MCF 10A (cell line): ENCODE results near the gene NUP210L. TPM values are rescaled to one million over a fixed set of nuclear protein-coding genes. Genes with fewer than 3 reads are reported as not detected.
A peak's percentile ranks its signal among the peaks of the same experiment; 100 is the strongest.
"Not testable (repeated sequence)": the region's sequence is repeated elsewhere in the genome, so short reads cannot be mapped to it uniquely, and the experiment has no call there.

Source experiments
- BruUV-seq: library from RNA; stranded (reverse); fragments of 400-500 nt; replicated peaks from 2 replicates; lab custom pipeline; 2021; lab: Mats Ljungman, UMichigan
- CTCF ChIA-PET: fragments of 300-600 bp; sonication (Branson Sonifier 250); formaldehyde crosslinking; extraction: SDS; loops from one replicate; lab custom pipeline; 2021; ENCODE audit warnings: antibody characterized with exemption, inconsistent platforms; lab: Yijun Ruan, JAX
- POLR2A ChIA-PET: fragments of 300-600, 350-650 bp; sonication (Branson Sonifier 250); formaldehyde crosslinking; extraction: SDS; loops from one replicate; lab custom pipeline; 2020; ENCODE audit warnings: antibody characterized with exemption, inconsistent platforms; lab: Yijun Ruan, JAX
- DNase-seq: peaks from one replicate; pipeline ENCODE4 v3.0.0-alpha.2; 2018; ENCODE audit not compliant: unreplicated experiment
- H3K27ac Mint-ChIP-seq: one replicate; pipeline ENCODE4 v1.8.0; 2022; ENCODE audit warnings: mild to moderate bottlenecking, low read depth, mixed read lengths; ENCODE audit not compliant: unreplicated experiment
- H3K27me3 Mint-ChIP-seq: one replicate; pipeline ENCODE4 v1.8.0; 2022; ENCODE audit warnings: mixed read lengths; ENCODE audit not compliant: insufficient read depth, unreplicated experiment
- H3K36me3 Mint-ChIP-seq: one replicate; pipeline ENCODE4 v1.8.0; 2022; ENCODE audit warnings: mild to moderate bottlenecking, moderate library complexity, mixed read lengths; ENCODE audit not compliant: insufficient read depth, unreplicated experiment
- H3K4me1 Mint-ChIP-seq: one replicate; pipeline ENCODE4 v1.8.0; 2022; ENCODE audit warnings: mixed read lengths; ENCODE audit not compliant: insufficient read depth, unreplicated experiment
- H3K4me3 Mint-ChIP-seq: one replicate; pipeline ENCODE4 v1.8.0; 2022; ENCODE audit warnings: mild to moderate bottlenecking, moderate library complexity, mixed read lengths; ENCODE audit not compliant: unreplicated experiment
- H3K9me3 Mint-ChIP-seq: one replicate; pipeline ENCODE4 v1.8.0; 2022; ENCODE audit warnings: mixed read lengths; ENCODE audit not compliant: unreplicated experiment
- intact Hi-C: fragments of 100-400 bp; cut with micrococcal nuclease; formaldehyde crosslinking; loops from 2 replicates; pipeline ENCODE4 v1.14.1; 2022
- total RNA-seq: library from RNA; stranded (reverse); gene quantifications from 2 replicates; pipeline ENCODE4 v1.2.3, GENCODE V29; 2022
- TF ChIP-seq, protein P1 (sequence below): fragments of 200-600 bp; IDR thresholded peaks from one replicate; pipeline ENCODE4 v1.8.0; 2022; ENCODE audit warnings: antibody characterized with exemption, mild to moderate bottlenecking; ENCODE audit not compliant: unreplicated experiment

NUP210L gene
- total RNA-seq, 1 experiment from 2014 or later = 0.05 TPM

DNA sequence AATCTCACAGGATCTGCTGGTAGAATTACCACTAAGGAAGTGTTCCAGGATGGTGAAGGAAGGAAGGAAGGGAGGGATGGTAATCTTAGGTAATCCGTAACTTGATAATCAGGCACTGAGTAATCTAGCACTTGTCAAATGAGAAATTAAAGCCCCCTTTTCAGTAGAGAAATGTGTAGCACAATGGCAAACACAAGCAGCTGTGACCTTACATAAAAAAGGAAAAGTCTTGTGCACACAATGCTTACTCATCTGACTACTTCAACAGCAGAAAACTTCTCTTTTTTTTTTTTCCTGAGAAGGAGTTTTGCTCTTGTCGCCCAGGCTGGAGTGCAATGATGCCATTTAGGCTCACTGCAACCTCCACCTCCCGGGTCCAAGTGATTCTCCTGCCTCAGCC is 6.1 kb downstream of the NUP210L start:
- TF ChIP-seq, protein P1, sequence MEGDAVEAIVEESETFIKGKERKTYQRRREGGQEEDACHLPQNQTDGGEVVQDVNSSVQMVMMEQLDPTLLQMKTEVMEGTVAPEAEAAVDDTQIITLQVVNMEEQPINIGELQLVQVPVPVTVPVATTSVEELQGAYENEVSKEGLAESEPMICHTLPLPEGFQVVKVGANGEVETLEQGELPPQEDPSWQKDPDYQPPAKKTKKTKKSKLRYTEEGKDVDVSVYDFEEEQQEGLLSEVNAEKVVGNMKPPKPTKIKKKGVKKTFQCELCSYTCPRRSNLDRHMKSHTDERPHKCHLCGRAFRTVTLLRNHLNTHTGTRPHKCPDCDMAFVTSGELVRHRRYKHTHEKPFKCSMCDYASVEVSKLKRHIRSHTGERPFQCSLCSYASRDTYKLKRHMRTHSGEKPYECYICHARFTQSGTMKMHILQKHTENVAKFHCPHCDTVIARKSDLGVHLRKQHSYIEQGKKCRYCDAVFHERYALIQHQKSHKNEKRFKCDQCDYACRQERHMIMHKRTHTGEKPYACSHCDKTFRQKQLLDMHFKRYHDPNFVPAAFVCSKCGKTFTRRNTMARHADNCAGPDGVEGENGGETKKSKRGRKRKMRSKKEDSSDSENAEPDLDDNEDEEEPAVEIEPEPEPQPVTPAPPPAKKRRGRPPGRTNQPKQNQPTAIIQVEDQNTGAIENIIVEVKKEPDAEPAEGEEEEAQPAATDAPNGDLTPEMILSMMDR = no peak
- H3K9me3 Mint-ChIP-seq = no peaks in the 10 kb centered on the region
- peaks cover 7% of the 10 kb centered on the region for H3K4me1 Mint-ChIP-seq
- POLR2A ChIA-PET = interaction anchor here (0.6 to 1.7 kb wide), 2 partner anchors 10 to 1568 kb away, joined by 3 to 5 read pairs; no protein-coding TSS in a partner anchor
- CTCF ChIA-PET = no interaction called here
- no TSS peak for BruUV-seq
- H3K27ac Mint-ChIP-seq = no peak overlapping the region
- intact Hi-C loops = no loop called here
- no peak for DNase-seq
- H3K4me3 Mint-ChIP-seq = no peak overlapping the region
- no peaks in the 10 kb centered on the region for H3K36me3 Mint-ChIP-seq
- H3K27me3 Mint-ChIP-seq = no peaks in the 10 kb centered on the region

DNA sequence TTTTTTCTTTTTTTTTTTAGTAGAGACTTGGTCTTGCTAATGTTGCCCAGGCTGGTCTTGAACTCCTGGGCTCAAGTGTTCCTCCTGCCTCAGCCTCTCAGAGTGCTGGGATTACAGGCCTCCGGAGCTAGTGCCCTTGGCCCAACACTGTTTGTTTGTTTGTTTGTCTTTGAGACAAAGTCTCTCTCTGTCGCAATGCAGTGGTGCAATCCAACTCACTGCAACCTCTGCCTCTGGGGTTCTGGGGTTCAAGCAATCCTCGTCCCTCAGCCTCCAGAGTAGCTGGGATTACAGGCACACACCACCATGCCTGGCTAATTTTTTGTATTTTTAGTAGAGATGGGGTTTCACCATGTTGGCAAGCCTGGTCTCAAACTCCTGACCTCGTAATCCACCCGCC is 7.4 kb downstream of the NUP210L start:
- BruUV-seq, H3K27me3 Mint-ChIP-seq, intact Hi-C loops, H3K4me1 Mint-ChIP-seq, DNase-seq, H3K4me3 Mint-ChIP-seq, H3K27ac Mint-ChIP-seq, H3K9me3 Mint-ChIP-seq, POLR2A ChIA-PET, H3K36me3 Mint-ChIP-seq: not testable (repeated sequence)
- CTCF ChIA-PET = interaction anchor here (1.0 kb wide), 1 partner anchor 9 kb away, joined by 3 read pairs; no protein-coding TSS in a partner anchor

DNA sequence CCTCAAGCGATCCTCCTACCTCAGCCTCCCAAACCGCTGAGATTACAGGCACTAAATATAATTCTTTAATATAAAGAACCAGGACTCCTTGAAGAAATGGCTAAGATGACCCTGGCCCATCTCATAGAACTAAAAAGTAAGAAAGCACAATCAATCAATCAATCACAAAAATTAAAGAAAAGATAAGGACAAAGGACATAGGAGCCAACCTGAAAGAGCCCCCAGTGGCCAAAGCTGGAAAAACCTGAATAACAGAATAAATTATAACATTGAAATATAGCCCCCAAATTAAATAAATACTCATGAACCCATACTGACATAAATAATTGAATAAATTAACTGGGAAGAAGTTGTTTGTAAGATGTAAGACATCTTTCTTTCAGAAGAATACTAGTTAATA is 8.9 kb downstream of the NUP210L start:
- POLR2A ChIA-PET = interaction anchor here (1.3 kb wide), 1 partner anchor 10 kb away, joined by 3 read pairs; no protein-coding TSS in a partner anchor
- no peak overlapping the region for H3K4me3 Mint-ChIP-seq
- intact Hi-C loops = no loop called here

DNA sequence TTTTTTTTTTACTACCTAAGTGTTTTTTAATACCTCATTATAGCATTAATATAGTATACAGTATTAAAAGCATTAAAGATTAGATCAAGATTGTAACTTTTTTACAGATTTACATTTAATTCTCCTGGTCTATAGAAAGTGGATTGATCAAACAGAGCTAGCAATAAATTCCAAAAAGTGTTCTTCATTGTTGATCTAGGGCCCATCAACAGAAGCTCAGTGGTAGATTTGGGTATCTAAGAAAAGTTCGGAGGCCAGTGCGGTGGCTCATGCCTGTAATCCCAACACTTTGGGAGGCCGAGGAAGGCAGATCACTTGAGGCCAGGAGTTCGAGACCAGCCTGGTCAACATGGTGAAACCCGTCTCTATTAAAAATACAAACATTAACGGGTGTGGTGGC is 12.5 kb downstream of the NUP210L start:
- ChIA-PET CTCF (interaction anchor here (0.6 to 0.7 kb wide), 2 partner anchors 183 to 404 kb away, joined by 3 read pairs; no protein-coding TSS in a partner anchor), POLR2A (interaction anchor here (0.6 kb wide), 1 partner anchor 310 kb away, joined by 3 read pairs; no protein-coding TSS in a partner anchor)
- BruUV-seq = no TSS peak
- H3K27me3 Mint-ChIP-seq = no peaks in the 10 kb centered on the region
- intact Hi-C loops = no loop called here
- no peak for DNase-seq
- peaks cover 4% of the 10 kb centered on the region for H3K4me1 Mint-ChIP-seq
- H3K27ac Mint-ChIP-seq = no peak overlapping the region
- H3K36me3 Mint-ChIP-seq = no peaks in the 10 kb centered on the region
- H3K4me3 Mint-ChIP-seq = no peak overlapping the region
- TF ChIP-seq, protein P1 = no peak
- no peaks in the 10 kb centered on the region for H3K9me3 Mint-ChIP-seq

More for the DNA sequence above, 8.9 kb downstream of the NUP210L start:
- peak; percentile 26 for DNase-seq
- Mint-ChIP-seq H3K27ac (no peak overlapping the region), H3K9me3 (no peaks in the 10 kb centered on the region), H3K27me3 (no peaks in the 10 kb centered on the region), H3K36me3 (no peaks in the 10 kb centered on the region), H3K4me1 (peaks cover 5% of the 10 kb centered on the region)
- CTCF ChIA-PET = interaction anchor here (0.5 to 0.9 kb wide), 3 partner anchors 9 to 147 kb away, joined by 3 to 4 read pairs (median 3); no protein-coding TSS in a partner anchor
- TF ChIP-seq, protein P1 = no peak
- BruUV-seq = no TSS peak
